Type B pancreatic cell (in vitro differentiated cells): ENCODE measurements around the gene HDAC9. TPM values are rescaled to one million over a fixed set of nuclear protein-coding genes. Genes with fewer than 3 reads are reported as not detected.

Source experiments
- DNase-seq: peaks from one replicate; pipeline ENCODE4 v3.0.0; 2021; ENCODE audit warnings: mixed read lengths; ENCODE audit not compliant: unreplicated experiment; ENCODE audit errors: extremely low spot score
- H3K27ac Mint-ChIP-seq: 2 replicates; pipeline ENCODE4 v1.8.0; 2021; ENCODE audit warnings: mild to moderate bottlenecking, mixed read lengths
- H3K27me3 Mint-ChIP-seq: 2 replicates; pipeline ENCODE4 v1.8.0; 2021; ENCODE audit warnings: mixed read lengths
- H3K36me3 Mint-ChIP-seq: 2 replicates; pipeline ENCODE4 v1.8.0; 2021; ENCODE audit warnings: mixed read lengths
- H3K4me1 Mint-ChIP-seq: one replicate; pipeline ENCODE4 v1.8.0; 2021; ENCODE audit warnings: mixed read lengths; ENCODE audit not compliant: unreplicated experiment
- H3K4me3 Mint-ChIP-seq: 2 replicates; pipeline ENCODE4 v1.8.0; 2021; ENCODE audit warnings: mild to moderate bottlenecking, mixed read lengths
- H3K9me3 Mint-ChIP-seq: 2 replicates; pipeline ENCODE4 v1.8.0; 2021; ENCODE audit warnings: mixed read lengths
- CTCF ChIP-seq: fragments of 200-600 bp; sonication (generic); conservative IDR thresholded peaks from 2 replicates; pipeline ENCODE4 v1.5.0; 2021; ENCODE audit warnings: antibody characterized with exemption, mild to moderate bottlenecking
- total RNA-seq: library from RNA; stranded (reverse); gene quantifications from 2 replicates; pipeline ENCODE4 v1.2.1, GENCODE V29; 2021; ENCODE audit warnings: low replicate concordance

The HDAC9 gene
- total RNA-seq, 1 donor from 2014 or later: 6.8 TPM

- Mint-ChIP-seq H3K27me3 (no peaks in the 10 kb centered on the region), H3K9me3 (no peaks in the 10 kb centered on the region), H3K4me3 (no peak overlapping the region), H3K4me1 (peaks cover 10% of the 10 kb centered on the region), H3K27ac (no peak overlapping the region), H3K36me3 (no peaks in the 10 kb centered on the region)
- DNase-seq: no peak
- TF ChIP-seq CTCF: no peak
Observed at GRCh38 chr7:18858232-18858631, 362.7 kb downstream of the HDAC9 start.

- no peaks in the 10 kb centered on the region for H3K9me3 Mint-ChIP-seq
- H3K4me3 Mint-ChIP-seq: no peak overlapping the region
- no peak for DNase-seq
- no peaks in the 10 kb centered on the region for H3K27me3 Mint-ChIP-seq
- TF ChIP-seq CTCF: no peak
- H3K36me3 Mint-ChIP-seq: no peaks in the 10 kb centered on the region
- peaks cover 10% of the 10 kb centered on the region for H3K4me1 Mint-ChIP-seq
- H3K27ac Mint-ChIP-seq: no peak overlapping the region
Observed at GRCh38 chr7:18859318-18859717, 363.8 kb downstream of the HDAC9 start.

GRCh38 chr7:18860221-18860620 is 364.7 kb downstream of the HDAC9 start:
- no peak for TF ChIP-seq CTCF
- H3K4me1 Mint-ChIP-seq: peaks cover 10% of the 10 kb centered on the region
- DNase-seq: no peak
- H3K27ac Mint-ChIP-seq: no peak overlapping the region
- no peaks in the 10 kb centered on the region for H3K27me3 Mint-ChIP-seq
- no peak overlapping the region for H3K4me3 Mint-ChIP-seq
- H3K36me3 Mint-ChIP-seq: no peaks in the 10 kb centered on the region
- no peaks in the 10 kb centered on the region for H3K9me3 Mint-ChIP-seq

- TF ChIP-seq CTCF: no peak
- no peaks in the 10 kb centered on the region for H3K9me3 Mint-ChIP-seq
- no peaks in the 10 kb centered on the region for H3K36me3 Mint-ChIP-seq
- no peak for DNase-seq
- H3K27ac Mint-ChIP-seq: no peak overlapping the region
- no peak overlapping the region for H3K4me3 Mint-ChIP-seq
- H3K4me1 Mint-ChIP-seq: peaks cover 4% of the 10 kb centered on the region
- H3K27me3 Mint-ChIP-seq: no peaks in the 10 kb centered on the region
Observed at GRCh38 chr7:18861514-18862118, 366.1 kb downstream of the HDAC9 start.

GRCh38 chr7:18864967-18865366 is 369.4 kb downstream of the HDAC9 start:
- no peak overlapping the region for H3K4me3 Mint-ChIP-seq
- no peaks in the 10 kb centered on the region for H3K9me3 Mint-ChIP-seq
- TF ChIP-seq CTCF: no peak
- H3K4me1 Mint-ChIP-seq: no peaks in the 10 kb centered on the region
- no peak overlapping the region for H3K27ac Mint-ChIP-seq
- H3K27me3 Mint-ChIP-seq: no peaks in the 10 kb centered on the region
- no peaks in the 10 kb centered on the region for H3K36me3 Mint-ChIP-seq
- no peak for DNase-seq
